ENCODE data around the gene TMTC2.
"Not testable (repeated sequence)": the region's sequence is repeated elsewhere in the genome, so short reads cannot be mapped to it uniquely, and the experiment has no call there.

TMTC2 gene

DNA sequence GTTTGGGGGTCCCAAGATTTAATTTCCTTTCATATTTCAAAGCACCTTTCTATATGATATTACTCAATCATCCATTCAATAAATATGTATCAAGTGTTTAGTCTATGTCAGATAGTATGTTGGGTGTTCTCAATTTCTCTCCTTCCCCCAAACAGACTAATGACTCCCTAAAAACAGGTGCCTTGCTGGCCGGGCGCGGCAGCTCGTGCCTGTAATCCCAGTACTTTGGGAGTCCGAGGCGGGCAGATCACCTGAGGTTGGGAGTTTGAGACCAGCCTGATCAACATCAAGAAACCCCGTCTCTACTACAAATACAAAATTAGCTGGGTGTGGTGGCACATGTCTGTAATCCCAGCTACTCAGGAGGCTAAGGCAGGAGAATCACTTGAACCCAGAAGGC is 78.5 kb downstream of the TMTC2 start:
- H3K27me3 ChIP-seq (ENCODE audit: control insufficient read depth, insufficient read depth, low read length); H3K4me3 ChIP-seq (ENCODE audit: low read length); H3K9me3 ChIP-seq (replicated peaks; ENCODE audit: low read length); H3K36me3 ChIP-seq (ENCODE audit: insufficient read depth, low read length); H3K4me2 ChIP-seq (ENCODE audit: low read length); H3K9ac ChIP-seq (ENCODE audit: low read depth, low read length); H3K4me1 ChIP-seq (ENCODE audit: control insufficient read depth, insufficient read depth, low read length): not testable (repeated sequence)

DNA sequence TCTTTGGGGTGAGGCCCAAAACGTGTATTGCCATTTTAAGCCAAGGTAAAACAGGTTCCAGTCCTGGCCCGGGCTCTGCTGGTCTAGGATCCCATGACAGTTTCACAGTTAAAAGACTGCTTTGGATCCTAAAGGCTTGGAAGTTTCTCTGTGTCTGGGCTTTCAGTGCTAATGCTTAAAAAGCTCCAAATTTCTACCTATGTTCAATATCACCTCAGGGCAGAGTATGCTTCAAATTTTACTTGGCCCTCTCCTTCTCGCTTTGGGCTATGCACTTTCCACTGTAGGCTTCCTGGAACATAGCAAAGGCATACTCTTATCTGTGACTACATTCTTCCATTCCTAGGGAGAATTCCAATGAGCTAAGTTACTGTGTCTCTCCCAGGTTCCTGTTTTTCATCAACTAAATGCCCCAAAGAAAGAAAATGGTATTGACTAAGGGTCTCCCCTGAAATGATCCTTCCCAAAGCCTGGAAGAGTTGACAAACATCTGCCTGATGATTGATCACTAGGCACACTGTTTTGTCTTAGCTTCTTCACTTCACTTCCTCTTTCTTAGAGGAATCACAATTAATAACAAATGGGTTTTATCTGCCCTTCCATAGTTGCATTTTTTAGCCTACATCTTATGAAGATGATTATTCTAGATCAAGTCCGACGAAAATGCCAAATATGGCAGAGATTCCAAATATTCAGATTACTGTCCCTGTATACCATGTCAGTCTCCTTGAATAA is 79.4 kb downstream of the TMTC2 start:
- no peaks in the 10 kb centered on the region for H3K9me3 ChIP-seq (replicated peaks; ENCODE audit: low read length)
- H3K4me2 ChIP-seq (ENCODE audit: low read length), result no peak overlapping the region
- no peaks in the 10 kb centered on the region for H3K36me3 ChIP-seq (ENCODE audit: insufficient read depth, low read length)
- H3K9ac ChIP-seq (ENCODE audit: low read depth, low read length), result no peak overlapping the region
- no peaks in the 10 kb centered on the region for H3K4me1 ChIP-seq (ENCODE audit: control insufficient read depth, insufficient read depth, low read length)
- no peak overlapping the region for H3K4me3 ChIP-seq (ENCODE audit: low read length)
- no peaks in the 10 kb centered on the region for H3K27me3 ChIP-seq (ENCODE audit: control insufficient read depth, insufficient read depth, low read length)

DNA sequence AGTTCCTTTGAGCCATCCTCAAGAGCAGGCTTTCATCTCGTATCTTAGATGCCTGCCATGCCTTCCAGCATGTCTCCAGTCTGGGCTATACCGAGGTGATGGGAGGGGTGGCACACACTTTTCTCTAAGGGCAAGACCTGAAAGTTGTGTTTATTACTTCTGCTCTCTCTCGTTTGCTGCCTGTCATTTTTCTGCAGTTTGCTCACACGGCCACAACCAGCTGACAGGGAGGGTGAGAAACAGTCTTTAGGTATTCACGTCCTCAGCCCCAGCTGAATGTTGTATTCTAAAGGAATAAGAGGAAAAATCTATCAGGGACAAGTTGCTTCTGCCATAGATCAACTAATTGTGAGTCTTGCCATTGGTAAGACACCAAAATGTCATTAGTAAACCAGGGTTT is 88.0 kb downstream of the TMTC2 start:
- Histone ChIP-seq H3K9ac (ENCODE audit: low read depth, low read length) (no peak overlapping the region), H3K4me2 (ENCODE audit: low read length) (no peak overlapping the region), H3K9me3 (replicated peaks; ENCODE audit: low read length) (no peaks in the 10 kb centered on the region), H3K4me3 (ENCODE audit: low read length) (no peak overlapping the region), H3K36me3 (ENCODE audit: insufficient read depth, low read length) (no peaks in the 10 kb centered on the region), H3K4me1 (ENCODE audit: control insufficient read depth, insufficient read depth, low read length) (no peaks in the 10 kb centered on the region), H3K27me3 (ENCODE audit: control insufficient read depth, insufficient read depth, low read length) (no peaks in the 10 kb centered on the region)

DNA sequence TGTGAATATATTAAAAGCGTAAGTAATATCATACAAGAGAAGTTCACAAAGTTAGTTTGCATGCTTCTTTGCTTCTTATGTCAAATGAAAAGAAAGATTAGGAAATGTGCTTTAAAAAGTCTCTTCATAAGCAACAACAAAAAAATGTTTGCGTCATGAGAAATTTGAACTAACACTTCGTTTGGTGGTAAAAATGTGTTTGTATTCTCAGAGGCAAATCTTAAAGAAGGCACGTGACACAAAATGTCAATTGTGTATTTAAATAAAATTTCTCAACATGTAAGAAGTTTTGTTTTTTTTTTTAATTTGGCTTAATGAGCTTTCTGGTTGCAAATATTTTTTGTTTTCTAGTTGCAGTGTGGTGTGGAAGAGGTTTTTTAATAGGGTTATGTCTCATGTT is 93.8 kb downstream of the TMTC2 start:
- Histone ChIP-seq H3K4me1 (ENCODE audit: control insufficient read depth, insufficient read depth, low read length) (no peaks in the 10 kb centered on the region), H3K9ac (ENCODE audit: low read depth, low read length) (no peak overlapping the region), H3K4me3 (ENCODE audit: low read length) (no peak overlapping the region), H3K9me3 (replicated peaks; ENCODE audit: low read length) (no peaks in the 10 kb centered on the region), H3K36me3 (ENCODE audit: insufficient read depth, low read length) (no peaks in the 10 kb centered on the region), H3K4me2 (ENCODE audit: low read length) (no peak overlapping the region), H3K27me3 (ENCODE audit: control insufficient read depth, insufficient read depth, low read length) (no peaks in the 10 kb centered on the region)

DNA sequence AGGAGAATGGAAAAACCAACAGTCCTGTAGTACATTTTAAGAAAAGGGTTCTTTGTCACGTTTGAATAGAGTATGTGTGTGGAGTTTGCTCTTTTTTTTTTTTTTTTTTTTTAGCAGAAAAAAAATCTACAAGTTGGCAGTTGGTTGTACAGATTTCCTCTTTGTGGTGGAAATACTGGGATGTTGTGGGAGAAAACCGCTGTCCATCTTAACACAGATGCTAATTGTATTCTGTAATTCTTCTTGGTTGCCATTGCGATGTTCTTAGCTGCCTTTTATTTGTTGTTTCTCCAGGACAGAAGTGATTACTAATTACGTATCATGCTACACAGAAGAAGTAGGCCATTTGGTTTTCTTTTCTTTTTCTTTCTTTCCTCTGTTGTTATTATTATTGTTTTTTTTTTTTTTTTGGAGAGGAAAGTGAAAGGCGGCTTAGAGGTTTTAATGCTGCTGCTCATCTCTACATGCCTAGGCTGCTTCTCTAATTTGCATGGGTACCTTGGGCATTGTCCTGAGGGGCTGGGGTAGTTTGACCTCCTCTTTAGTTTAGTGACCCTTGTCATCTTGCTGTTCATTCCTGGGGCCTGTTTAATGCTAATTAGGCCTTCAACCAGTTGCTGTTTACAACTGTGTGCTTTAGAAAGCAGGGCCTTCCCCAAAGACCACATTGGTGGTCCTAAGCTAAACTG is 94.7 kb downstream of the TMTC2 start:
- Histone ChIP-seq H3K9me3 (replicated peaks; ENCODE audit: low read length) (no peaks in the 10 kb centered on the region), H3K9ac (ENCODE audit: low read depth, low read length) (no peak overlapping the region), H3K36me3 (ENCODE audit: insufficient read depth, low read length) (no peaks in the 10 kb centered on the region), H3K4me3 (ENCODE audit: low read length) (no peak overlapping the region), H3K4me2 (ENCODE audit: low read length) (no peak overlapping the region), H3K4me1 (ENCODE audit: control insufficient read depth, insufficient read depth, low read length) (no peaks in the 10 kb centered on the region), H3K27me3 (ENCODE audit: control insufficient read depth, insufficient read depth, low read length) (no peaks in the 10 kb centered on the region)

DNA sequence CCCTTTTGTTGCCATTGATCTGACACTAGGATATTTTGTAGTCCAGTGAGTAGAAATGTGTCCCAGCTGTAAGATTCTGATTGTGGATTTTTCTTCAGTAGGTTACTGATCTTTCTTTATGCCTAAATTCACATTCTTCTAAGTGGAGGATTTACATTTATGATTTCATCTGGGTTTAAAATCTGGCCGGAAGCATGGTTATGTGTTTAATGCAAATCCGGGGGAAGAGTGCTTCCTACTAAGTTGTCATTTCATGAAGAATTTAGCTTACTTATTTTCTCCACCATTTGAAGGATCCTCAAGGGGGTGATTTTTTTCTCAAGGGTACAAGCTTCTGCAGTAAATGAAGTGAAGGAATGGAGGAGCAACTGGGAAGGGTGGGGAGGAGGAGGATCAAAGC is 96.7 kb downstream of the TMTC2 start:
- H3K9ac ChIP-seq (ENCODE audit: low read depth, low read length), result no peak overlapping the region

DNA sequence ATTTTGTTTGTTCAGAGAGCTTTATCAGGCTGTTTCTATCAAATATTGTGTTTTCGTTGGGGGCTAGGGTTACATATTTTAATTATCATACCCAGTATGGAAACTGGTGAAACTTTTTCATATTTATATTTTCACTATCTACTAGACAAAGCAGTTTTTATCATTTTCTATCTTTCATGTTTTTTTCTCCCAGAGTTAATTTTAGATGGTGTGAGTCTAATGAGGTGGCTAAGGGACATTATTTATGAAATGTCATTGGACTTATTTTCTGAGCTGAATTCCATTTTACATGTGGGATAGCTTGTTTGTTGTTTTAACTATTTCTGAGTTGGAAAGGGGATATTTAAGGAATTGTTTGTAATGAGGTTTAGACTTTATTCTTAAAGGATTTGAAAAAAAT is 100.3 kb downstream of the TMTC2 start:
- H3K36me3 ChIP-seq (ENCODE audit: insufficient read depth, low read length), result no peaks in the 10 kb centered on the region
- H3K4me3 ChIP-seq (ENCODE audit: low read length), result no peak overlapping the region
- no peaks in the 10 kb centered on the region for H3K4me1 ChIP-seq (ENCODE audit: control insufficient read depth, insufficient read depth, low read length)
- no peaks in the 10 kb centered on the region for H3K27me3 ChIP-seq (ENCODE audit: control insufficient read depth, insufficient read depth, low read length)
- H3K4me2 ChIP-seq (ENCODE audit: low read length), result no peak overlapping the region
- no peaks in the 10 kb centered on the region for H3K9me3 ChIP-seq (replicated peaks; ENCODE audit: low read length)
- no peak overlapping the region for H3K9ac ChIP-seq (ENCODE audit: low read depth, low read length)

More for the DNA sequence above, 96.7 kb downstream of the TMTC2 start:
- Histone ChIP-seq H3K4me2 (ENCODE audit: low read length) (no peak overlapping the region), H3K36me3 (ENCODE audit: insufficient read depth, low read length) (no peaks in the 10 kb centered on the region), H3K4me1 (ENCODE audit: control insufficient read depth, insufficient read depth, low read length) (no peaks in the 10 kb centered on the region), H3K27me3 (ENCODE audit: control insufficient read depth, insufficient read depth, low read length) (no peaks in the 10 kb centered on the region), H3K9me3 (replicated peaks; ENCODE audit: low read length) (no peaks in the 10 kb centered on the region), H3K4me3 (ENCODE audit: low read length) (no peak overlapping the region)

DNA sequence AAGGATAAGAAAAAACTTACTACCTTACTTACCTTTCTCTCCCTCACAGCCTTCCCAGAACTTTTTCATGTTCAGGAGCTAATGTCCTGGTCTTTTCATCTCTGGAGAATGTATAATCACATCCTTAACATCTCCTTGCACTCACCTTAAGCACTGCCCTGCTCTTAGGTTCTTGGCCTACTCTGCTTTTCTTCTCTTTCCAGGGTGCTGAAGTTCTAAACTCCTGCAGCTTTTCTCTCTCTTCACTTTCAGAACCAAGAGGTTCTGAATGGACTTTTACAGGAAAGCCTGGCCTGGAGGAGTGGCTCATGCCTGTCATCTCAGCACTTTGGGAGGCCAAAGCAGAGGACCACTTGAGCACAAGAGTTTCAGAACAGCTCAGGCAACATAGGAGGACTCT is 101.9 kb downstream of the TMTC2 start:
- Histone ChIP-seq H3K9me3 (replicated peaks; ENCODE audit: low read length) (no peaks in the 10 kb centered on the region), H3K4me3 (ENCODE audit: low read length) (no peak overlapping the region), H3K9ac (ENCODE audit: low read depth, low read length) (no peak overlapping the region), H3K4me2 (ENCODE audit: low read length) (no peak overlapping the region), H3K36me3 (ENCODE audit: insufficient read depth, low read length) (no peaks in the 10 kb centered on the region), H3K4me1 (ENCODE audit: control insufficient read depth, insufficient read depth, low read length) (no peaks in the 10 kb centered on the region), H3K27me3 (ENCODE audit: control insufficient read depth, insufficient read depth, low read length) (no peaks in the 10 kb centered on the region)

DNA sequence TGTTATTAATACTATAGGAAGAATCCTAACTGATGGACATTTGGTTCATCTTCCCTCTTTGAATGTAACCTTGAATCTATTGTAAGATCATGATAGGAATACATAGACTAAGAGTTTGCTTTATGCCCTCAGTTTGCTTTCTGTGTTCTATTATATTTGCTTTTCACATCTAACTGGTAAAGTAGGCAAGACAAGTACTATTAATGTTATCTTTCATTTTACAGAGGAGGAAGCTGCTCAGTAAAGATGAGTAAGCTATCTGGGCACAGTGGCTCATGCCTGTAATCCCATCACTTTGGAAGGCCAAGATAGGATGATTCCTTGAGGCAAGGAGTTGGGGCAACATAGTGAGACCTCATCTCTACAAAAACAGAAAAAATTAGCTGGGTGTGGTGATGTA is 103.0 kb downstream of the TMTC2 start:
- Histone ChIP-seq H3K4me1 (ENCODE audit: control insufficient read depth, insufficient read depth, low read length) (no peaks in the 10 kb centered on the region), H3K4me2 (ENCODE audit: low read length) (no peak overlapping the region), H3K9ac (ENCODE audit: low read depth, low read length) (no peak overlapping the region), H3K9me3 (replicated peaks; ENCODE audit: low read length) (no peaks in the 10 kb centered on the region), H3K27me3 (ENCODE audit: control insufficient read depth, insufficient read depth, low read length) (no peaks in the 10 kb centered on the region), H3K36me3 (ENCODE audit: insufficient read depth, low read length) (no peaks in the 10 kb centered on the region), H3K4me3 (ENCODE audit: low read length) (no peak overlapping the region)

DNA sequence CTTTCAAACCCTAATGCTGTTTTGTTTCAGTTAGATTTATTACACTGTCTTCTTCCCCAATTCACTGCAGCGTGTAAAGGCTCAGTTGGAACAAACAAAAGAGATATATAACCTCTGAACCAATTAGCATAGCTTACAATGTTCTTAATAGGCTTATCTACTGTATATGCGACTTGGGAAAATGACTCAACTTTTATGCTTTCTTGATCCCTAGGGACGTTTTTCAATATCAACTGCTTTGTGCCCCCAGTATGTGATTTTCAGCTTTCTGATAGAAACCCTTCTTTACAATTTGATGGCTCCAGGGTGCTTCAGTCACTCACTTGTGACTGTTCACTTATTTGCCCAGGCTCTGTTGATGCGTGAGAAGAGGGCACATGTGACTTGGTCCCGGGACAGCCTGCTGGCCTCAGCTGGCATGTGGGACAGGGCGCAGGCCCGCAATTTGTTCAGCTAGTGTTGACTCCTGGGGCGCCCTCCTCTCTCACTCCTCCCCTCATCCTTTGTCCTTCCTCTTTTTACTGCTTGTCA is 107.1 kb downstream of the TMTC2 start:
- Histone ChIP-seq H3K4me3 (ENCODE audit: low read length) (no peak overlapping the region), H3K9me3 (replicated peaks; ENCODE audit: low read length) (no peaks in the 10 kb centered on the region), H3K27me3 (ENCODE audit: control insufficient read depth, insufficient read depth, low read length) (no peaks in the 10 kb centered on the region), H3K9ac (ENCODE audit: low read depth, low read length) (no peak overlapping the region), H3K4me2 (ENCODE audit: low read length) (no peak overlapping the region), H3K4me1 (ENCODE audit: control insufficient read depth, insufficient read depth, low read length) (no peaks in the 10 kb centered on the region), H3K36me3 (ENCODE audit: insufficient read depth, low read length) (no peaks in the 10 kb centered on the region)

DNA sequence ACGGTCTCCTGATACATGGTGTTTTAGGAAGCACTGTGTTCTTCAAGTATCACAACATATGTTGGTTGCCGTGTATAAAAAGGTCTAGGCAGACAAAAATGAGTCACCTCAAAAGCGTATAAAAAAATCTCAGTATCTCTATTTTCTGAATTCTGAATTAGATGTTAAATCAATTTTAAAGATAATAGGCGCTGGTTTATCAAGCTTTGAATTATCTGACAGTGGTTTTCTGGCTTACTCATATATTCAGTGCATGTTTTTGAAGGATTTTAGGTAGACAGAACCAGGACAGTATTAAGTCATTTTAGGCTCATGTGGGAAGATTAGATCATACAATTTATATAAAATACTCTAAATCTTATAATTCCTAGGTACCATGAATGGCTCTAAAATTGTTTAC is 110.8 kb downstream of the TMTC2 start:
- Histone ChIP-seq H3K4me2 (ENCODE audit: low read length) (no peak overlapping the region), H3K27me3 (ENCODE audit: control insufficient read depth, insufficient read depth, low read length) (no peaks in the 10 kb centered on the region), H3K9ac (ENCODE audit: low read depth, low read length) (no peak overlapping the region), H3K4me3 (ENCODE audit: low read length) (no peak overlapping the region), H3K36me3 (ENCODE audit: insufficient read depth, low read length) (no peaks in the 10 kb centered on the region), H3K9me3 (replicated peaks; ENCODE audit: low read length) (no peaks in the 10 kb centered on the region), H3K4me1 (ENCODE audit: control insufficient read depth, insufficient read depth, low read length) (no peaks in the 10 kb centered on the region)

DNA sequence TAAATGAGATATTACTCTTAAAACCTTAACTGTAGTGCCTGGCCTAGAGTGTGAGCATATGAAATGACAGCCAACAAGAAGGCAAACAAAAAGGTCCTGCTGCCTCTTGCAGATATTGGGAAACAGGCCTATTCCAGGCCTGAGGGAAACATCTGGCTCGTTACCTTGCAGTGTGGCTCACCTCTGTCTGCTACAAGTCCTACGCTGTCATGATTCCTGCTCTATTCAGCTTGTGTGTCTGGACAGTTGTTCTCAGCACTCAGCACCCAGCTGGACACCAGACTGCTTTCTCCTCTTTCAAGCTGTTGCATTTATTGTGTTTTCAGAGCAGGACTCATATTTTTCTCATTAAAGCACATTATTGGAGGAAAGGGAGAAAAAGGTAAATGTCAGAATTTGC is 113.5 kb downstream of the TMTC2 start:
- no peaks in the 10 kb centered on the region for H3K36me3 ChIP-seq (ENCODE audit: insufficient read depth, low read length)
- H3K9ac ChIP-seq (ENCODE audit: low read depth, low read length), result no peak overlapping the region
- H3K27me3 ChIP-seq (ENCODE audit: control insufficient read depth, insufficient read depth, low read length), result no peaks in the 10 kb centered on the region
- no peak overlapping the region for H3K4me3 ChIP-seq (ENCODE audit: low read length)
- H3K4me2 ChIP-seq (ENCODE audit: low read length), result no peak overlapping the region
- no peaks in the 10 kb centered on the region for H3K9me3 ChIP-seq (replicated peaks; ENCODE audit: low read length)
- H3K4me1 ChIP-seq (ENCODE audit: control insufficient read depth, insufficient read depth, low read length), result no peaks in the 10 kb centered on the region

Data from skeletal muscle satellite cell (primary cell).